GM19438 (cell line): ENCODE measurements around the gene RNF157.
"Not testable (repeated sequence)": the region's sequence is repeated elsewhere in the genome, so short reads cannot be mapped to it uniquely, and the experiment has no call there.

ENCODE experiments used
- ATAC-seq: cut with Tn5 transposase; IDR thresholded peaks from one replicate; pipeline ENCODE4 v1.9.1; 2021; ENCODE audit warnings: low read depth; ENCODE audit not compliant: unreplicated experiment

RNF157 gene

GRCh38 chr17:76255801-76256429 lies 15.6 kb upstream of the RNF157 start:
- no peak for ATAC-seq

GRCh38 chr17:76254275-76254674 lies 14.0 kb upstream of the RNF157 start:
- ATAC-seq = no peak

GRCh38 chr17:76253841-76254240 lies 13.5 kb upstream of the RNF157 start:
- ATAC-seq = no peak

- not testable (repeated sequence) for ATAC-seq
These were observed 12.9 kb upstream of the RNF157 start for GRCh38 chr17:76252967-76253766.

GRCh38 chr17:76252040-76252954 lies 12.0 kb upstream of the RNF157 start:
- peak; percentile 70 for ATAC-seq

- no peak for ATAC-seq
These were observed 11.3 kb upstream of the RNF157 start for GRCh38 chr17:76251478-76252039.

- no peak for ATAC-seq
These were observed 9.8 kb upstream of the RNF157 start for GRCh38 chr17:76250141-76250540.

- ATAC-seq = no peak
These were observed 7.9 kb upstream of the RNF157 start for GRCh38 chr17:76248013-76248782.

GRCh38 chr17:76247304-76247703 lies 7.0 kb upstream of the RNF157 start:
- ATAC-seq = no peak

GRCh38 chr17:76246080-76247066 lies 6.1 kb upstream of the RNF157 start:
- peak; percentile 89 for ATAC-seq

GRCh38 chr17:76244721-76245120 lies 4.4 kb upstream of the RNF157 start:
- not testable (repeated sequence) for ATAC-seq

- ATAC-seq = no peak
These were observed 3.8 kb upstream of the RNF157 start for GRCh38 chr17:76243826-76244679.

GRCh38 chr17:76241691-76242255 lies 1.5 kb upstream of the RNF157 start:
- ATAC-seq = no peak

GRCh38 chr17:76241204-76241538 lies 878 bp upstream of the RNF157 start:
- no peak for ATAC-seq

- no peak for ATAC-seq
These were observed 587 bp downstream of the RNF157 start for GRCh38 chr17:76239538-76240274.

- no peak for ATAC-seq
These were observed 1.3 kb downstream of the RNF157 start for GRCh38 chr17:76238847-76239537.
